Epidermal melanocyte (primary cell): ENCODE data around the gene GNE.
A peak's percentile ranks its signal among the peaks of the same experiment; 100 is the strongest.
"Not testable (repeated sequence)": the region's sequence is repeated elsewhere in the genome, so short reads cannot be mapped to it uniquely, and the experiment has no call there.

Source experiments
- DNase-seq: peaks from one replicate; pipeline ENCODE4 v3.0.0; 2011; ENCODE audit warnings: low spot score; ENCODE audit not compliant: insufficient read length

Gene GNE

DNA sequence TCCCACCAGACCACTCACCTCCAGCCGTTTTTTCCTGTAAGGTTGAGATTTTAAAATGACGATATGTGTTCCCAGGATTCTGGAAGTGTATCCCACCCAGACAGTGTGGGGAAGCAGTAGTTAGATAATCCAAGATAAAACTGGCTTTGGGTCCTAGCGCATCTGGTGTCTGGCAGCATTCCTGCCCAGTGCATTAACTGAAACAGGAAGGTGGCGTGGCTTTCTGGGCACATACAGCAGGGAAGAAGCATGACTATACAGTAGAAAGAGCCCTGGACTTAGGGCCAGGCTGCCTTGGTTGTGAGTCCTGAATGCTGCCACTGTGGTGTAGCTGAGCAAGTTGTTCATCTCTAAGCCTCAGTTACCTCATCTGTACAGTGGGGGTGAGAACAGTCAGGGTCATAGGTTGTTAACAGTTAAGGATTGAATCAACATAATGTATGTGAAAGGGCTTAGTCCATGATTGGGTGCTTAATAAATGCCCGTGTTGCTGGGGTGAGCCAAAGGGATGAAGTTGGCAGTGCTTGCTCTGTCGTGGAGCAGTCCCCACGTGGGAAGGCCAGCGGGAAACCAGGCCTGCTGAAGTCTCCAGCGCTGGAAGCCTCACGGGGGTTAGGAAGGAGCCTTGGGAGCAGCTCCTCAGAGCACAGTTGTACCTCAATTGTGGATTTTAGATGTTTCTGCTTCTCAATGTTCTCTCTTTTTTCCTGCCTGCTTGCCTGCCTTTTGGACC, 49.6 kb downstream of the GNE start:
- no peak for DNase-seq

DNA sequence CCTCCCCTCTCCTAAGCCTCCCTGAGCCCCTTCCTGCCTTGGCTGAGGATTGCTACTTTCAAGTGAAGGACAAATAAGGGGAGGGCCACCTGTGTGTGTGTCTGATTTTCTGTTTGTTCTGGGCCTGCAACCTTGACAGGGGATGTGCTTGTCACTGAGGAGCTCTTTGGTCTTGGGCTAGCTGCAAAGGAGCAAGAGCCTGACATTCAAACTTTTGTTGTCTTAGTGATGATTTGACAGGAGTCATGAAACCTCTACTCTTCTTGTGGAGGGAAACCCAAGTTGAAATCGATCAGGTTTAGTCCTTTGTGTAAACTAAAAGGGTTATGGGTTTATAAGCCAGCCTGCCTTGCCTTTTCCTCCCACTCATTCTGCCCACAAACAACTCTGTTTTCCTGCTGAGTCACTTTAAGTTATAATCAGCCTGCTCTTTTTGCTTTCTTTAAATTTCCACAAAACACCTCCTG, 50.7 kb downstream of the GNE start:
- DNase-seq, result no peak

DNA sequence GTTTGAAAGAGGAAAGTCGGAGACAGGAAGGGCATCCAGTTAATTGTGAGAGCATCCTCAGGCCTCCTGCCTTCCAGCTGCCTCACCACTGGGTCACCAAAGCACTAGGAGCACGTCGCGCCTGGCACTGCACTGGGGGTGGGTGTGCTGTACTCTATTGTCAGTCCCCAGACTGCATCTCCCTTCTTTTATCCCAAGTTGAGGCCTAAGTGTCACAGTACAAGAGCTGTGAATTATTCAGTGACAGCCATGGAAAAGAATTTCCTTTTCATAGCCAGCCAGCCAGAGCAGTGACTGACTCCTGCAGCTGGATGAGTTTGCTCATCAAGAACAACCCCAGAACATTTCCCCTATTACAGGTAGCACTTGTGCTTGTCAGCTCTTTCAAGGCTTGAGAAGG, 51.2 kb downstream of the GNE start:
- DNase-seq, result no peak

DNA sequence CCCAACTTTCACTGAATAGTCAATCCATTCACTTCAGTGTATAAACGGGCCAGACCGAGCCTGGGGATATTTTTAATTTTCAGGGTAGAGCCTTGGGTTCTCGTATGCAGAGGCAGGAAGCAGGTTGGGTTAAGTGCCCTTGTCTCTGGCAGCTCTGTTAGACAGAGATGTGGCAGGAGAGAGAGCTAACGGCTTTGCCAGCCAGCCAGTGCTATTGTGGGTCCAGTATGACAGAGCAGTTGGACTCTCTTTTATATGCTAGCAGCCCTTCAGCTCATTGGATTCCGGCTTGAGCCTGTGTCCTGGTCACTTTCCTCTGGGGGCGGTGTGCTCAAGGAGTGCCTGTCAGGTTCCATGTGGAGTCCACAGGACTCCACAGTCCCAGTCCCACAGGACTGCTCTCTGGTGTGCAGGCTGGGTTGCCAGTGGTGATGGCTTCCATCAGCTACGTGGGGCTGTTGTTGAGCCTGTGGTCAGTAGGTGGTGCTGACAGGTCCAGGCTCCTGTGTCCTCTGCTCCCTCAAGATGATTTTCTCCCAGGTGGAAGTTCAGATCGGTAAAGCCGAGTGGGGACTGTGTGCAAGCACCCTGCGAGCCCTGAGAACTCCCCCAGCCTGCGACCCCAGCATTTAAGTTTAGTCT, 53.2 kb downstream of the GNE start:
- DNase-seq, result no peak

- no peak for DNase-seq
Observed at GRCh38 chr9:36194326-36195000, 63.8 kb downstream of the GNE start.

DNA sequence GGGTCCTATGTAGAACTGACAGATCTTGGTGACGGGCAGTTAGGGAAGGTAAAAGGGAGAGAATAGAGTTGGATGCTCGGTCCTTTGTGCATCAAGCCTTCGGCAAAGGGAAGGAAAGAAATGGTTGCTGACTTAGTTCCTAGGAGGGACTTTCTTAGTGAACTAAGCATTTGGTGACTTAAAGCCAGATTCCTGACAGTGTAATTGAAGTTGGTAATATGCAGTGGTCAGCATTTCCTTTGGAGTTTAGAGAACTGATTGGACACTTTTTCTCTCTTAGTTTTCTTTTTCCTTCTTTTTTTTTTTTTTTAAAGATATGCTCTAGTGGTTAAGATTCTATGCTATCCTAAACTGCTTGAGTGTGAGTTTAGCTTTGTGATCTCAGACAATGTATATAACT, 65.2 kb downstream of the GNE start:
- no peak for DNase-seq

DNA sequence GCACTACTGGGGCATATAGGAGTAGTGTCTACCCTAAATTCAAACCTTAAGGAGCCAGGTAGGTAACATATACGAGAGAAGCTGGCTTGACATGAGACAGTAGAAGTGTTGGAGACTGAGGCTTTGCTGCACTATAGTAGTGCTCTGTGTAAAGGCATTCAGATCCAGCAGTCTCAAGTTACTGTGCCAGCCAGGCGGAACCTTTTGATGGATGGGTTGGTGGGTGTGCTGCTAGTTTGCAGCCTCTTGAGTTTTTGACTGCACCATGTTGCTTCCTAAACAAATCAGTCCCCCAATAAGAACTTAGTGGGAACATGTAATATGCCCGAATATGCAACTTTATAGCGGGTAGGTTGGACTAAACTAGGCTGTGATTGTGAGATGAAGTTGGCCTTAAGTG, 66.1 kb downstream of the GNE start:
- no peak for DNase-seq

DNA sequence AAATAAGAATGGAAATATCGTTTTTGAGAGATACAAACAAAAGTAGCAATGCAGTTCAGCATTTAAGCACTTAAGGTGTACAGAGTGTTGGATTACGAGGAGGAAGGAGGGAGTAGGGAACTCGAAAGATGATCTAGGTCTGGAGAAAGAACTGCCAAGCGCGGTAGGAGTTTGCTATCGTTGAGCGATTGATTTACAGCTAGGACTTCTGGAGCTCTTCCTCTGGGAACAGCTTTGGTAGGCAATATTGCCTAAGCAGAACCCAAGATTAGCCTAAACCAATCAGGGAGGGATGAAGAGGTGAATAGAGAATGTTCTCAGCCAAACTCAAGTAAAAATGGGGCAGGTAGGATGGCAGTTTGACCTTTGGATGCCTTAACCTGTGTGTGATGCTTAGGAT, 66.6 kb downstream of the GNE start:
- no peak for DNase-seq

GRCh38 chr9:36191290-36191645, 67.0 kb downstream of the GNE start:
- DNase-seq, result no peak

DNA sequence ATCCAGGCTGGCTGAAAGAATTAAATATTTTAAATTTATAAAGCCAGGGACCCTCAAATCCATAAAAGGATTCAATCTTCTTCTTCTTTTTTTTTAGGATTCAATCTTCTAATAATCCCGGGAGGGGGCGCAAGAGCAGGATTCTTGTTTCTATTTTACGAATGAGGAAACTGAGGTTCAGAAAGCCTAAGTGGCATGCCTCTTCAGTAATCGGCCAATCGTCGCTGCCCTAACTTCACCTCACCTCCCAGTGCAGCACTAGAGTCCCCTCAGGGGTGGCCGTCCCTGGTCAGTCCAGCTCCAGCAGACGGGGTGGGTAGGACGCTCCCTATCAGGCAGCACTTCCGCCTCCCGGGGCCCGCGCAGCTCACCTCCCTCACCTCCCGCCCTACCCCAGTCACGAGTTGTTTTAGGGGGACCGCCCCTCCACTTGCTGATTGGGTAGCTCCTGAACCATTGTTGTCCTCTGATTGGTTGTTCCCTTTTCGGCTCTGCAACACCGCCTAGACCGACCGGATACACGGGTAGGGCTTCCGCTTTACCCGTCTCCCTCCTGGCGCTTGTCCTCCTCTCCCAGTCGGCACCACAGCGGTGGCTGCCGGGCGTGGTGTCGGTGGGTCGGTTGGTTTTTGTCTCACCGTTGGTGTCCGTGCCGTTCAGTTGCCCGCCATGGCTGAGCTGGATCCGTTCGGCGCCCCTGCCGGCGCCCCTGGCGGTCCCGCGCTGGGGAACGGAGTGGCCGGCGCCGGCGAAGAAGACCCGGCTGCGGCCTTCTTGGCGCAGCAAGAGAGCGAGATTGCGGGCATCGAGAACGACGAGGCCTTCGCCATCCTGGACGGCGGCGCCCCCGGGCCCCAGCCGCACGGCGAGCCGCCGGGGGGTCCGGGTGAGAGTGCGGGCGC, 67.6 kb downstream of the GNE start, which contains the start of gene CLTA:
TSS of gene CLTA (plus strand) at position 534 of the 902 bp plus-strand sequence. CDS start at position 670, 136 bp downstream.
- peak; percentile 98 for DNase-seq

GRCh38 chr9:36189976-36190375, 68.3 kb downstream of the GNE start:
- DNase-seq, result no peak

DNA sequence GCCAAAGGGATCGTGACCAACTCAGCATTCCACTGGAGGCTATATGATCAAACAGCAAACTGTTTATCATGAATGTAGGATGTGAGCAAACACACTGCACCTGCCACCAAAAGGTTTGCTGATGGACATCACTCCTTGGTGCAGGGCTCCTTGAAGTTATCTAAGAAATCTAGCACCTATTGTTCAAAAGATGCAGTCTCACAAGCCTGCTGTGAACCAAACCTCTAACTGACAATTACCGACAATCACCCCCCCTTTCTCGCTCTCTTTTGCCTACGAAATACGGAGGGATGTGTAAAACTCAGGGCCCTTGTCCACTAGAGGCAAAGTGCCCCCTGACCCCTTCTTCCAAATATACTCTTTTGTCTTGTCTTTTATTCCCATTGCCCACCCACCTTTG, 70.0 kb downstream of the GNE start:
- DNase-seq, result no peak

- DNase-seq, result no peak
Observed at GRCh38 chr9:36187414-36187813, 70.8 kb downstream of the GNE start.

DNA sequence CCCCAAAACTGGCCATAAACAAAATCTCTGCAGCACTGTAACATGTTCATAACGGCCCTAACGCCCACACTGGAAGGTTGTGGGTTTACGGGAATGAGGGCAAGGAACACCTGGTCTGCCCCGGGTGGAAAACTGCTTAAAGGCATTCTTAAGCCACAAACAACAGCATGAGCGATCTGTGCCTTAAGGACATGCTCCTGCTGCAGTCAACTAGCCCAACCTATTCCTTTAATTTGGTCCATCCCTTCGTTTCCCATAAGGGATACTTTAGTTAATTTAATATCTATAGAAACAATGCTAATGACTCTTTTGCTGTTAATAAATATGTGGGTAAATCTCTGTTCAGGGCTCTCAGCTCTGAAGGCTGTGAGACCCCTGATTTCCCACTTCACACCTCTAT, 78.0 kb downstream of the GNE start:
- not testable (repeated sequence) for DNase-seq

- DNase-seq, result no peak
Observed at GRCh38 chr9:36177571-36177970, 80.7 kb downstream of the GNE start.

- DNase-seq, result not testable (repeated sequence)
Observed at GRCh38 chr9:36176496-36176895, 81.8 kb downstream of the GNE start.

DNA sequence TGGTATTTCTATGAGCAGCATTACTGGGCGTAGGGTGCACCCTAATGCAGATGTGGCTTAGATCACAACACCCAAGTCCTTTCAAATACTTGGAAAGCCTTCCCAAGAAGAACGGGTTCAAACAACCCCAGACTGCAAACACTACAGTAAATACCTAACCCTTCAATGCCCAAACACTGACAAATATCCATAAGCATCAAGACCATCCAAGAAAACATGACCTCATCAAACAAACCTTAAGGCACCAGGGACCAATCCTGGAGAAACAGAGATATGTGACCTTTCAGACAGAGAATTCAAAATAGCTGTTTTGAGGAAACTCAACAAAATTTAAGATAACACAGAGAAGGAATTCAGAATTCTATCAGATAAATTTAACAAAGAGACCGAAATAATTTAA, 83.0 kb downstream of the GNE start:
- not testable (repeated sequence) for DNase-seq

DNA sequence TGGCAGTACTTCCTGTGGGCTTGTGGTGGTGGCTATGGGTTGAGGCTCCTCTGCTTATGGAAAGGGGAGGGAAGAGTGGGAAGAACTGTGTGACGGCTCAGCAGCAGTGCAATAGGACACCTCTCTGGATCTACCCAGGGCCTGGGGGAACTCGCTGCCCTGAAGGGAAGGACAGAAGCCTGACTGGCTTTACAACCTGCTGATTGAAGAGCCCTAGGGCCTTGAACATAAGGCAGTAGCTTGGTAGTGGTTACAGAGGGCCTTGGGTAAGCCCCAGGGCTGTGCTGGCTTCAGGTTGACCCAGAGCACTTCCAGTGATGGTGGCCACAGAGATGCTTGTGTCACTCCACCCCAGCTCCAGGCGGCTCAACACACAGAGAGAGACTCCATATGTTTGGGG, 83.5 kb downstream of the GNE start:
- DNase-seq, result no peak

DNA sequence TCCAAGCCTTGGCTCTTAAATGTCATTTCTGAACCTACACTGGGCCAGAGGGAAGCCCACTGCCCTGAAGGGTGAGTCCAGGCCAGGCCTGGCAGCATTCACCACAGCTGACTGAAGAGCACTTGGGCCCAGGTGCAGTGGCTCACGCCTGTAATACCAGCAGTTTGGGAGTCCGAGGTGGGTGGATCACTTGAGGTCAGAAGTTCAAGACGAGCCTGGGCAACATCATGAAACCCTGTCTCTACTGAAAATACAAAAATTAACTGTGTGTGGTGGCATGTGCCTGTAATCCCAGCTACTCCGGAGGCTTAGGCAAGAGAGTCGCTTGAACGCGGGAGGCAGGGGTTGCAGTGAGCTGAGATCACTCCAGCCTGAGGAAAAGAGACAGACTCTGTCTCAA, 84.0 kb downstream of the GNE start:
- DNase-seq, result no peak

- no peak for DNase-seq
Observed at GRCh38 chr9:36173861-36174260, 84.4 kb downstream of the GNE start.

DNA sequence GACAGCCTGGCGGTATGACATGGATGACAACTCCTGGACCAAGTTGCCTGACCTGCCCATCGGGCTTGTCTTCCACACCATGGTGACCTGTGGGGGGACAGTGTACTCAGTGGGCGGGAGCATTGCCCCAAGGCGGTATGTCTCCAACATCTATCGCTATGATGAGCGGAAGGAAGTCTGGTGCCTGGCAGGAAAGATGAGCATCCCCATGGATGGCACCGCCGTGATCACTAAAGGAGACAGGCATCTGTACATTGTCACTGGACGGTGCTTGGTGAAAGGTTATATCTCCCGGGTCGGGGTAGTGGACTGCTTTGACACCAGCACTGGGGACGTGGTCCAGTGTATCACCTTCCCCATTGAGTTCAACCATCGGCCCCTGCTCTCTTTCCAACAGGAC, 87.7 kb downstream of the GNE start:
- no peak for DNase-seq

DNA sequence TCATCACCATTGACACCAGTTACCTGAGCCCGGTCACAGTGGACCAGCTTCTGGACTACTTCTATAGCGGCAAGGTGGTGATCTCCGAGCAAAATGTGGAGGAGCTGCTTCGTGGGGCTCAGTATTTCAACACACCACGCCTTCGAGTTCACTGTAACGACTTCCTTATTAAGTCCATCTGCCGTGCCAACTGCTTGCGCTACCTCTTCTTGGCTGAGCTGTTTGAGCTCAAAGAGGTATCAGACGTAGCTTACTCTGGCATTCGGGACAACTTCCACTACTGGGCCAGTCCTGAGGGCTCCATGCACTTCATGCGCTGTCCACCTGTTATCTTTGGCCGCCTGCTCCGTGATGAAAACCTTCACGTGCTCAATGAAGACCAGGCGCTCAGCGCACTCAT, 88.5 kb downstream of the GNE start:
- DNase-seq, result no peak
